A673 (cell line): Measurements from ENCODE around the gene HSD11B1L. TPM values are rescaled to one million over a fixed set of nuclear protein-coding genes. Genes with fewer than 3 reads are reported as not detected.

Source experiments
- BruUV-seq: library from RNA; stranded (reverse); fragments of 400-500 nt; replicated peaks from 2 replicates; lab custom pipeline; 2021; lab: Mats Ljungman, UMichigan
- CTCF ChIA-PET: fragments of 300-600 bp; sonication (Branson Sonifier 250); formaldehyde crosslinking; loops from one replicate; lab custom pipeline; 2022; ENCODE audit warnings: antibody characterized with exemption; lab: Charles Lee
- POLR2A ChIA-PET: fragments of 300-600 bp; sonication (Branson Sonifier 250); formaldehyde crosslinking; loops from one replicate; lab custom pipeline; 2022; ENCODE audit warnings: antibody characterized with exemption; ENCODE audit not compliant: low non-redundant PET; lab: Charles Lee
- DNase-seq: peaks from one replicate; pipeline ENCODE4 v3.0.0-alpha.2; 2015; ENCODE audit warnings: low spot score
- H3K27ac ChIP-seq: fragments of 200-600 bp; sonication (generic); 2 replicates; pipeline ENCODE4 v1.5.1; 2016; ENCODE audit warnings: mixed run types, low read depth, mild to moderate bottlenecking, mixed read lengths, antibody characterized with exemption, low read length; ENCODE audit not compliant: poor library complexity, severe bottlenecking
- H3K27me3 ChIP-seq: fragments of 200-600 bp; sonication (generic); replicated peaks from 2 replicates; pipeline ENCODE4 v1.6.1; 2017; ENCODE audit warnings: mixed run types, low read depth, mild to moderate bottlenecking, mixed read lengths, antibody characterized with exemption, low read length; ENCODE audit not compliant: insufficient read depth, poor library complexity
- H3K36me3 ChIP-seq: fragments of 200-600 bp; sonication (generic); 2 replicates; pipeline ENCODE4 v1.6.1; 2016; ENCODE audit warnings: mixed run types, mild to moderate bottlenecking, mixed read lengths, antibody characterized with exemption, low read length; ENCODE audit not compliant: insufficient read depth, poor library complexity, severe bottlenecking
- H3K4me1 ChIP-seq: fragments of 200-600 bp; sonication (generic); 2 replicates; pipeline ENCODE4 v1.6.1; 2017; ENCODE audit warnings: mixed run types, mild to moderate bottlenecking, mixed read lengths, antibody characterized with exemption, low read length; ENCODE audit not compliant: insufficient read depth, poor library complexity, severe bottlenecking
- H3K4me3 ChIP-seq: fragments of 200-600 bp; sonication (generic); 2 replicates; pipeline ENCODE4 v1.5.1; 2016; ENCODE audit warnings: low read depth, mixed run types, mild to moderate bottlenecking, mixed read lengths, low read length; ENCODE audit not compliant: poor library complexity, severe bottlenecking
- H3K9me3 ChIP-seq: fragments of 200-600 bp; sonication (generic); 2 replicates; pipeline ENCODE4 v1.6.1; 2016; ENCODE audit warnings: mixed run types, low read depth, mild to moderate bottlenecking, mixed read lengths, antibody characterized with exemption, low read length; ENCODE audit not compliant: poor library complexity, severe bottlenecking
- CTCF ChIP-seq: fragments of 300-800, 200-600 bp; sonication (generic); conservative IDR thresholded peaks from 2 replicates; pipeline ENCODE4 v1.5.1; 2017; ENCODE audit warnings: low read depth, mild to moderate bottlenecking, antibody characterized with exemption, low read length, moderate library complexity, mixed read lengths
- EZH2 ChIP-seq: fragments of 200-600 bp; sonication (generic); IDR thresholded peaks from 2 replicates; pipeline ENCODE4 v1.6.1; 2017; ENCODE audit warnings: borderline replicate concordance, low read depth, mild to moderate bottlenecking, mixed read lengths, antibody characterized with exemption, low read length; ENCODE audit not compliant: poor library complexity, severe bottlenecking
- intact Hi-C: fragments of 100-400 bp; cut with micrococcal nuclease; formaldehyde crosslinking; loops from one replicate; pipeline ENCODE4 v1.10.0; 2022; ENCODE audit not compliant: unreplicated experiment
- total RNA-seq: library from RNA; stranded (reverse); gene quantifications from 2 replicates; pipeline ENCODE4 v1.2.3, GENCODE V29; 2021

HSD11B1L gene
- total RNA-seq, 1 experiment from 2014 or later = 5.7 TPM

- Histone ChIP-seq H3K4me3 (no peak overlapping the region), H3K9me3 (no peaks in the 10 kb centered on the region), H3K4me1 (no peaks in the 10 kb centered on the region), H3K27me3 (no peaks in the 10 kb centered on the region), H3K36me3 (peaks cover 85% of the 10 kb centered on the region), H3K27ac (no peak overlapping the region)
- DNase-seq = no peak
- intact Hi-C loops = no loop called here
- ChIA-PET POLR2A (no interaction called here), CTCF (no interaction called here)
- no TSS peak for BruUV-seq
- no peak for TF ChIP-seq EZH2
- no peak for TF ChIP-seq CTCF
These were observed 19.3 kb upstream of the HSD11B1L start for GRCh38 chr19:5661483-5661882.

- BruUV-seq = no TSS peak
- POLR2A ChIA-PET = no interaction called here
- TF ChIP-seq CTCF (no peak), EZH2 (no peak)
- no peaks in the 10 kb centered on the region for H3K4me1 ChIP-seq
- DNase-seq = no peak
- no peak overlapping the region for H3K4me3 ChIP-seq
- intact Hi-C loops = no loop called here
- CTCF ChIA-PET = interaction anchor here (0.5 kb wide), 1 partner anchor 22 kb away, joined by 4 read pairs; no protein-coding TSS in a partner anchor
- no peaks in the 10 kb centered on the region for H3K27me3 ChIP-seq
- peaks cover 91% of the 10 kb centered on the region for H3K36me3 ChIP-seq
- no peak overlapping the region for H3K27ac ChIP-seq
- no peaks in the 10 kb centered on the region for H3K9me3 ChIP-seq
These were observed 16.9 kb upstream of the HSD11B1L start for GRCh38 chr19:5663904-5664303.

- Histone ChIP-seq H3K27ac (no peak overlapping the region), H3K4me1 (no peaks in the 10 kb centered on the region), H3K27me3 (no peaks in the 10 kb centered on the region), H3K9me3 (no peaks in the 10 kb centered on the region), H3K4me3 (no peak overlapping the region), H3K36me3 (peaks cover 94% of the 10 kb centered on the region)
- no peak for DNase-seq
- BruUV-seq = no TSS peak
- no peak for TF ChIP-seq EZH2
- no peak for TF ChIP-seq CTCF
- intact Hi-C loops = no loop called here
- ChIA-PET POLR2A (no interaction called here), CTCF (no interaction called here)
These were observed 16.3 kb upstream of the HSD11B1L start for GRCh38 chr19:5664515-5664914.
